Smooth muscle cell (in vitro differentiated cells): ENCODE measurements around the gene ATPAF1. TPM values are rescaled to one million over a fixed set of nuclear protein-coding genes. Genes with fewer than 3 reads are reported as not detected.
A peak's percentile ranks its signal among the peaks of the same experiment; 100 is the strongest.

ENCODE experiments used
- DNase-seq: peaks from one replicate; lab custom pipeline; 2025; ENCODE audit not compliant: unreplicated experiment; lab: John Stamatoyannopoulos, UW
- H2AFZ ChIP-seq: fragments of 200-600 bp; sonication (generic); 2 replicates; pipeline ENCODE4 v1.6.0; 2016; ENCODE audit warnings: antibody characterized with exemption, low read depth, mild to moderate bottlenecking
- H3F3A ChIP-seq: fragments of 200-600 bp; sonication (generic); 2 replicates; pipeline ENCODE4 v1.6.0; 2017; ENCODE audit warnings: antibody characterized with exemption, low read depth
- H3K27ac ChIP-seq: fragments of 200-600 bp; sonication (generic); 2 replicates; pipeline ENCODE4 v1.5.1; 2016; ENCODE audit warnings: low read depth, mild to moderate bottlenecking
- H3K27me3 ChIP-seq: fragments of 200-600 bp; sonication (generic); 2 replicates; pipeline ENCODE4 v1.6.1; 2016; ENCODE audit warnings: low read depth, mild to moderate bottlenecking
- H3K36me3 ChIP-seq: fragments of 200-600 bp; sonication (generic); 2 replicates; pipeline ENCODE4 v1.5.1; 2016; ENCODE audit warnings: low read depth
- H3K4me1 ChIP-seq: fragments of 200-600 bp; sonication (generic); 2 replicates; pipeline ENCODE4 v1.5.1; 2016; ENCODE audit warnings: low read depth
- H3K4me2 ChIP-seq: fragments of 200-600 bp; sonication (generic); 2 replicates; pipeline ENCODE4 v1.6.0; 2016; ENCODE audit warnings: mild to moderate bottlenecking
- H3K4me3 ChIP-seq: fragments of 200-600 bp; sonication (generic); 2 replicates; pipeline ENCODE4 v1.5.1; 2016; ENCODE audit warnings: mild to moderate bottlenecking
- H3K79me2 ChIP-seq: fragments of 200-600 bp; sonication (generic); 2 replicates; pipeline ENCODE4 v1.6.0; 2016; ENCODE audit warnings: low read depth, mild to moderate bottlenecking
- H3K9ac ChIP-seq: fragments of 200-600 bp; sonication (generic); 2 replicates; pipeline ENCODE4 v1.6.0; 2016; ENCODE audit warnings: low read depth
- H3K9me3 ChIP-seq: fragments of 200-600 bp; sonication (generic); replicated peaks from 2 replicates; pipeline ENCODE4 v1.5.1; 2016; ENCODE audit warnings: low read depth
- H4K20me1 ChIP-seq: fragments of 200-600 bp; sonication (generic); 2 replicates; pipeline ENCODE4 v1.6.0; 2016; ENCODE audit warnings: low read depth
- CTCF ChIP-seq: fragments of 200-600 bp; sonication (generic); IDR thresholded peaks from 2 replicates; pipeline ENCODE4 v1.5.1; 2017; ENCODE audit warnings: borderline replicate concordance, mild to moderate bottlenecking, antibody characterized with exemption; ENCODE audit not compliant: insufficient read depth, poor library complexity, severe bottlenecking
- WGBS: methylation state at CpG from one replicate; pipeline ENCODE4 v1.1.7; 2016; ENCODE audit warnings: low lambda C conversion rate; 5-methylcytosine and 5-hydroxymethylcytosine counted together
- polyA plus RNA-seq: library from polyadenylated mRNA; unstranded; fragments of >200 nt; fragmentation: Nextera tagmentation; extraction: Ambion mirVana; gene quantifications from 2 replicates; pipeline ENCODE4 v1.2.1, GENCODE V29; 2016
- total RNA-seq: library from RNA; depleted of rRNA; stranded (reverse); fragments of >200 nt; gene quantifications from 2 replicates; pipeline ENCODE4 v1.2.3, GENCODE V29; 2014

The ATPAF1 gene
- total and polyA plus RNA-seq, 2 experiments from 2014 or later: 22.2 to 31.2 TPM

GRCh38 chr1:46615735-46616134, 52.4 kb downstream of the ATPAF1 start:
- peak overlapping the region; percentile 95 for H3K4me3 ChIP-seq
- H3K4me1 ChIP-seq: peaks cover 18% of the 10 kb centered on the region
- H3K4me2 ChIP-seq: peak overlapping the region; percentile 99
- H2AFZ ChIP-seq: no peak overlapping the region
- no peaks in the 10 kb centered on the region for H3K36me3 ChIP-seq
- H3F3A ChIP-seq: no peaks in the 10 kb centered on the region
- peaks cover 32% of the 10 kb centered on the region for H4K20me1 ChIP-seq
- H3K27ac ChIP-seq: no peak overlapping the region
- DNase-seq: no peak
- peak overlapping the region; percentile 78 for H3K9ac ChIP-seq
- peaks cover 9% of the 10 kb centered on the region for H3K79me2 ChIP-seq
- no peaks in the 10 kb centered on the region for H3K9me3 ChIP-seq
- WGBS: 94% methylated on average over 3 of the region's 3 CpGs
- no peaks in the 10 kb centered on the region for H3K27me3 ChIP-seq
- no peak for TF ChIP-seq CTCF

GRCh38 chr1:46615088-46615487, 53.1 kb downstream of the ATPAF1 start:
- Histone ChIP-seq H3K27me3 (no peaks in the 10 kb centered on the region), H3K4me2 (peak overlapping the region; percentile 99), H2AFZ (no peak overlapping the region), H3K4me1 (peaks cover 18% of the 10 kb centered on the region), H3K36me3 (no peaks in the 10 kb centered on the region), H3K27ac (no peak overlapping the region), H4K20me1 (peaks cover 36% of the 10 kb centered on the region), H3F3A (no peaks in the 10 kb centered on the region), H3K4me3 (peak overlapping the region; percentile 95), H3K9ac (no peak overlapping the region), H3K9me3 (no peaks in the 10 kb centered on the region), H3K79me2 (peaks cover 9% of the 10 kb centered on the region)
- TF ChIP-seq CTCF: no peak
- no peak for DNase-seq
- 97% methylated on average over 2 of the region's 2 CpGs for WGBS

GRCh38 chr1:46614604-46614984, 53.6 kb downstream of the ATPAF1 start:
- no peaks in the 10 kb centered on the region for H3K36me3 ChIP-seq
- no peaks in the 10 kb centered on the region for H3K27me3 ChIP-seq
- no peaks in the 10 kb centered on the region for H3F3A ChIP-seq
- H3K9me3 ChIP-seq: no peaks in the 10 kb centered on the region
- no peak overlapping the region for H3K4me2 ChIP-seq
- H4K20me1 ChIP-seq: peaks cover 36% of the 10 kb centered on the region
- H3K9ac ChIP-seq: no peak overlapping the region
- H3K4me3 ChIP-seq: no peak overlapping the region
- TF ChIP-seq CTCF: no peak
- H2AFZ ChIP-seq: no peak overlapping the region
- 84% methylated on average over 2 of the region's 2 CpGs for WGBS
- no peak overlapping the region for H3K27ac ChIP-seq
- no peak for DNase-seq
- peaks cover 9% of the 10 kb centered on the region for H3K79me2 ChIP-seq
- peaks cover 18% of the 10 kb centered on the region for H3K4me1 ChIP-seq
